Neural cell (in vitro differentiated cells): ENCODE results near the gene DSN1.

Source experiments
- CTCF ChIP-seq: fragments of 450-650 bp; IDR thresholded peaks from 2 replicates; pipeline ENCODE4 v1.5.1; 2014; ENCODE audit warnings: antibody characterized with exemption, mild to moderate bottlenecking, moderate library complexity; ENCODE audit not compliant: poor library complexity, severe bottlenecking
- EZH2 ChIP-seq: fragments of 200-600, 300-800 bp; shearing (Covaris generic), sonication (generic); IDR thresholded peaks from 2 replicates; pipeline ENCODE4 v1.6.1; 2014; ENCODE audit warnings: antibody characterized with exemption, low read length, borderline replicate concordance, mild to moderate bottlenecking; ENCODE audit not compliant: insufficient read depth, poor library complexity, severe bottlenecking

- TF ChIP-seq CTCF: peak; percentile 49
- TF ChIP-seq EZH2: no peak
Measured at GRCh38 chr20:36792422-36792821, 18.9 kb upstream of the DSN1 start.
